Neuronal stem cell (in vitro differentiated cells): ENCODE measurements around the gene NUP37.

ENCODE experiments used
- DNase-seq: peaks from one replicate; pipeline ENCODE4 v3.0.0-alpha.2; 2013; ENCODE audit warnings: low spot score
- H2AFZ ChIP-seq: one replicate; pipeline ENCODE4 v1.6.1; 2013; ENCODE audit warnings: mild to moderate bottlenecking, low read length, inconsistent platforms
- H2AK5ac ChIP-seq: 2 replicates; pipeline ENCODE4 v1.6.1; 2013; ENCODE audit warnings: low read depth, mild to moderate bottlenecking, inconsistent platforms, low read length, moderate library complexity, mixed read lengths
- H2BK120ac ChIP-seq: 2 replicates; pipeline ENCODE4 v1.6.1; 2013; ENCODE audit warnings: low read depth, mild to moderate bottlenecking, inconsistent platforms, low read length, moderate library complexity, mixed read lengths
- H2BK12ac ChIP-seq: one replicate; pipeline ENCODE4 v1.6.1; 2013; ENCODE audit warnings: low read length, inconsistent platforms
- H2BK15ac ChIP-seq: 2 replicates; pipeline ENCODE4 v1.6.1; 2013; ENCODE audit warnings: mild to moderate bottlenecking, low read length, inconsistent platforms, mixed read lengths
- H2BK5ac ChIP-seq: one replicate; pipeline ENCODE4 v1.6.1; 2013; ENCODE audit warnings: inconsistent platforms, mild to moderate bottlenecking, low read length, moderate library complexity
- H3K14ac ChIP-seq: one replicate; pipeline ENCODE4 v1.6.1; 2013; ENCODE audit warnings: low read length, inconsistent platforms
- H3K18ac ChIP-seq: 2 replicates; pipeline ENCODE4 v1.6.1; 2013; ENCODE audit warnings: low read length, inconsistent platforms
- H3K23ac ChIP-seq: 2 replicates; pipeline ENCODE4 v1.6.1; 2013; ENCODE audit warnings: low read depth, mild to moderate bottlenecking, mixed read lengths, low read length, inconsistent platforms; ENCODE audit not compliant: poor library complexity
- H3K27ac ChIP-seq: replicated peaks from 3 replicates; pipeline ENCODE4 v1.5.1; 2013; ENCODE audit warnings: low read length, inconsistent platforms
- H3K27me3 ChIP-seq, 3 experiments: 2 replicates each; pipeline ENCODE4 v1.6.1; 2013; ENCODE audit warnings: low read length in 3 of 3, mild to moderate bottlenecking in 2 of 3, inconsistent platforms in 1 of 3, low read depth in 1 of 3, mixed read lengths in 1 of 3, moderate library complexity in 1 of 3; ENCODE audit not compliant: control insufficient read depth in 3 of 3, insufficient read depth in 3 of 3
- H3K36me3 ChIP-seq, 2 donors: replicated peaks in 1 of 2; 2 replicates each; pipeline ENCODE4 v1.6.1; 2013; ENCODE audit warnings: low read length in 2 of 2; ENCODE audit not compliant: control insufficient read depth in 2 of 2, insufficient read depth in 2 of 2
- H3K4ac ChIP-seq: 2 replicates; pipeline ENCODE4 v1.6.1; 2013; ENCODE audit warnings: inconsistent platforms, mild to moderate bottlenecking, low read length, moderate library complexity
- H3K4me1 ChIP-seq, 2 donors: 1 replicate in 1 of 2; 2 replicates in 1 of 2; pipeline ENCODE4 v1.6.1; 2013; ENCODE audit warnings: low read length in 2 of 2, low read depth in 1 of 2; ENCODE audit not compliant: control insufficient read depth in 2 of 2, insufficient read depth in 1 of 2
- H3K4me2 ChIP-seq: one replicate; pipeline ENCODE4 v1.6.1; 2013; ENCODE audit warnings: mild to moderate bottlenecking, low read length, inconsistent platforms; ENCODE audit not compliant: insufficient read depth, poor library complexity, severe bottlenecking
- H3K4me3 ChIP-seq, 2 donors: 2 replicates each; pipeline ENCODE4 v1.5.1; 2013; ENCODE audit warnings: low read length in 2 of 2, mild to moderate bottlenecking in 2 of 2, inconsistent platforms in 1 of 2, moderate library complexity in 1 of 2
- H3K79me1 ChIP-seq: one replicate; pipeline ENCODE4 v1.6.1; 2013; ENCODE audit warnings: low read depth, mild to moderate bottlenecking, inconsistent platforms, low read length, moderate library complexity
- H3K9ac ChIP-seq: one replicate; pipeline ENCODE4 v1.6.1; 2013; ENCODE audit warnings: mild to moderate bottlenecking, low read depth, low read length, inconsistent platforms; ENCODE audit not compliant: poor library complexity
- H3K9me3 ChIP-seq, 2 donors: replicated peaks in 1 of 2; 2 replicates each; pipeline versions ENCODE3 to v1.6.1; 2013; ENCODE audit warnings: low read length in 2 of 2, mild to moderate bottlenecking in 2 of 2, inconsistent platforms in 1 of 2, low read depth in 1 of 2, mixed read lengths in 1 of 2, moderate library complexity in 1 of 2; ENCODE audit not compliant: control insufficient read depth in 2 of 2, insufficient read depth in 1 of 2
- H4K8ac ChIP-seq: one replicate; pipeline ENCODE4 v1.6.1; 2013; ENCODE audit warnings: low read depth, mild to moderate bottlenecking, inconsistent platforms, low read length, moderate library complexity
- H4K91ac ChIP-seq: one replicate; pipeline ENCODE4 v1.6.1; 2013; ENCODE audit warnings: low read length, low read depth, mild to moderate bottlenecking, inconsistent platforms; ENCODE audit not compliant: poor library complexity
- WGBS, 2 donors: extraction: QIAGEN DNeasy Blood & Tissue Kit; methylation state at CpG; one replicate each; pipeline ENCODE4 v1.1.7; 2013; ENCODE audit warnings: missing lambda C conversion rate in 2 of 2, mixed read lengths in 1 of 2; ENCODE audit not compliant: insufficient read length in 2 of 2, insufficient replicate concordance in 1 of 2; ENCODE audit errors: extremely low coverage in 2 of 2; 5-methylcytosine and 5-hydroxymethylcytosine counted together

The NUP37 gene

GRCh38 chr12:102110782-102111181, 9.1 kb downstream of the NUP37 start:
- H3K79me1 ChIP-seq: no peaks in the 10 kb centered on the region
- no peak overlapping the region for H3K9ac ChIP-seq
- H3K4me3 ChIP-seq: no peak overlapping the region
- no peak overlapping the region for H2BK12ac ChIP-seq
- no peak overlapping the region for H3K23ac ChIP-seq
- no peak overlapping the region for H2BK5ac ChIP-seq
- no peak overlapping the region for H2BK120ac ChIP-seq
- no peak overlapping the region for H2AK5ac ChIP-seq
- H3K4ac ChIP-seq: no peak overlapping the region
- no peak overlapping the region for H3K14ac ChIP-seq
- no peaks in the 10 kb centered on the region for H3K27me3 ChIP-seq
- H3K9me3 ChIP-seq: peaks cover 5 to 16% of the 10 kb centered on the region in 2 donors
- no peak overlapping the region for H2AFZ ChIP-seq
- no peak overlapping the region for H3K18ac ChIP-seq
- H3K4me2 ChIP-seq: no peak overlapping the region
- no peak overlapping the region for H2BK15ac ChIP-seq
- no peak overlapping the region for H4K91ac ChIP-seq
- no peak for DNase-seq
- H3K27ac ChIP-seq: no peak overlapping the region
- no peaks in the 10 kb centered on the region for H3K4me1 ChIP-seq
- no peak overlapping the region for H4K8ac ChIP-seq
- H3K36me3 ChIP-seq: peaks cover 7 to 92% of the 10 kb centered on the region in 2 donors

DNA sequence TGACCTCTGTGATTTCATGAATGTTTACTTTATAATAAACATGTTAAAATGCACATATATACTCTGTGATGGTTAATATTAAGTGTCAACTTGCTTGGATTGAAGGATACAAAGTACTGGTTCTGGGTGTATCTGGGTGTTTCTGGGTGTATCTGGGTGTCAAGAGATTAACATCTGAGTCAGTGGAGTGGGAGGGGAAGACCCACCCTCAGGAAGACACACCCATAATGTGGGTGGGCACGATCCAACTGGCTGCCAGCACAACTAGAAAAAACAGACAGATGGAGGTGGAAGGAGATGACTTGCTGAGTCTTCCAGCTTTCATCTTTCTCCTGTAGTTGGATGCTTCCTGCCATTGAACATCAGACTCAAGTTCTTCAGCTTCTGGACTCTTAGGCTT, 11.9 kb downstream of the NUP37 start:
- no CpG with 5 or more reads among the region's 1 CpG for WGBS, 2 donors
- peaks cover 9 to 99% of the 10 kb centered on the region in 2 donors for H3K36me3 ChIP-seq

DNA sequence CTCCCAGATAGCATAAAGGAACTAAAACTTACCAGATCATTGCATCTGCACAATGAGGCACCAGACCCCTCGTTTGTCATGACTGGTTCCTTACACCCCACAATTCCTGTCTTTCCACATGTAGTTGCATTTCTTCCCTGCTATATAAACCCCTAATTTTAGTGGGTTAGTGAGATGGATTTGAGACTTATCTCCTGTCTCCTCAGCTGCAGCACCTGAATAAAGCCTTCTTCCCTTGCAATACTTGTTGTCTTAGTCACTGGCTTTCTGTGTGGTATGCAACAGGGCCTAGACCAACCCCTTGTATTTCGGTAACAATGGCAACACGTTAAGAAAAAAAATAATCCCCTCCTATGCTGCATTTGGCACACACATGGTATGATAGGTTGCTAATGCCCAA, 13.0 kb downstream of the NUP37 start:
- Histone ChIP-seq H3K23ac (no peak overlapping the region), H3K4me2 (no peak overlapping the region), H2AK5ac (no peak overlapping the region), H3K4me1 (no peaks in the 10 kb centered on the region), H4K8ac (no peak overlapping the region), H3K27ac (no peak overlapping the region), H3K27me3 (no peaks in the 10 kb centered on the region), H2BK15ac (no peak overlapping the region), H3K18ac (no peak overlapping the region), H2BK5ac (no peak overlapping the region), H3K4me3 (no peak overlapping the region), H3K36me3 (peaks cover 9 to 100% of the 10 kb centered on the region in 2 donors), H3K9me3 (peaks cover 5 to 28% of the 10 kb centered on the region in 2 donors), H3K4ac (no peak overlapping the region), H2AFZ (no peak overlapping the region), H2BK12ac (no peak overlapping the region), H3K9ac (no peak overlapping the region), H4K91ac (no peak overlapping the region), H3K14ac (no peak overlapping the region), H2BK120ac (no peak overlapping the region), H3K79me1 (no peaks in the 10 kb centered on the region)
- WGBS, 2 donors: no CpG with 5 or more reads among the region's 3 CpGs
- DNase-seq: no peak

More for the DNA sequence above, 11.9 kb downstream of the NUP37 start:
- no peak overlapping the region for H4K8ac ChIP-seq
- H3K4me1 ChIP-seq: no peaks in the 10 kb centered on the region
- no peak overlapping the region for H2AK5ac ChIP-seq
- H2BK5ac ChIP-seq: no peak overlapping the region
- no peak overlapping the region for H2BK12ac ChIP-seq
- no peak overlapping the region for H2AFZ ChIP-seq
- H3K27ac ChIP-seq: no peak overlapping the region
- no peak overlapping the region for H3K18ac ChIP-seq
- H3K4me2 ChIP-seq: no peak overlapping the region
- H3K79me1 ChIP-seq: no peaks in the 10 kb centered on the region
- no peak overlapping the region for H3K4ac ChIP-seq
- no peak for DNase-seq
- H3K23ac ChIP-seq: no peak overlapping the region
- no peak overlapping the region for H4K91ac ChIP-seq
- H3K9ac ChIP-seq: no peak overlapping the region
- peaks cover 5 to 28% of the 10 kb centered on the region in 2 donors for H3K9me3 ChIP-seq
- H3K14ac ChIP-seq: no peak overlapping the region
- no peaks in the 10 kb centered on the region for H3K27me3 ChIP-seq
- H2BK15ac ChIP-seq: no peak overlapping the region
- H2BK120ac ChIP-seq: no peak overlapping the region
- H3K4me3 ChIP-seq: no peak overlapping the region

DNA sequence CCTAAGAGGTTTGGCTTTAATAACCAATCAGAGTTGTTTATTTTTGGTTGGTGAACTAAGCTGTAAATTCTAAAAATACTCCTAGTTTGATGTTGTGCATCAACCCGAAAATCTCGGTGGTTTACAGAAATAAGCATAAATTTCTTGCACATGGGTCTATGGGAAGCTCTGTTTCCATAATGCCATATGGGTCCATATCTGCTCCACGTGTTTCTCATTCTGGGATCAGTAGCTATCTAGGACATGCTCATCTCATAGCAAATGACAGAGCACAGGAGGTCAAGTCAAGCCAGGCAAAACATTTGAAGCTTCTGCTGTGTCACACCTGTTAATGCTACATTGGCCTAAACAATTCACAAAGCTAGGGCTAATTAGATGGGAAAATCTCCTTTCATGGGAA, 23.1 kb downstream of the NUP37 start:
- Histone ChIP-seq H3K4me1 (no peaks in the 10 kb centered on the region), H3K14ac (no peak overlapping the region), H3K18ac (no peak overlapping the region), H3K27me3 (no peaks in the 10 kb centered on the region), H3K9ac (no peak overlapping the region), H2BK12ac (no peak overlapping the region), H3K23ac (no peak overlapping the region), H3K9me3 (no peaks in the 10 kb centered on the region), H3K79me1 (no peaks in the 10 kb centered on the region), H3K4ac (no peak overlapping the region), H2AK5ac (no peak overlapping the region), H3K4me2 (no peak overlapping the region), H2BK5ac (no peak overlapping the region), H3K4me3 (no peak overlapping the region), H4K91ac (no peak overlapping the region), H2BK15ac (no peak overlapping the region), H3K27ac (no peak overlapping the region), H2BK120ac (no peak overlapping the region), H4K8ac (no peak overlapping the region), H2AFZ (no peak overlapping the region), H3K36me3 (peaks cover 5 to 93% of the 10 kb centered on the region in 2 donors)
- WGBS, 2 donors: no CpG with 5 or more reads among the region's 3 CpGs
- no peak for DNase-seq
